ENCODE data around the gene NNAT. TPM values are rescaled to one million over a fixed set of nuclear protein-coding genes. Genes with fewer than 3 reads are reported as not detected.

NNAT gene
- total RNA-seq, 6 experiments from 2014 or later = not detected

DNA sequence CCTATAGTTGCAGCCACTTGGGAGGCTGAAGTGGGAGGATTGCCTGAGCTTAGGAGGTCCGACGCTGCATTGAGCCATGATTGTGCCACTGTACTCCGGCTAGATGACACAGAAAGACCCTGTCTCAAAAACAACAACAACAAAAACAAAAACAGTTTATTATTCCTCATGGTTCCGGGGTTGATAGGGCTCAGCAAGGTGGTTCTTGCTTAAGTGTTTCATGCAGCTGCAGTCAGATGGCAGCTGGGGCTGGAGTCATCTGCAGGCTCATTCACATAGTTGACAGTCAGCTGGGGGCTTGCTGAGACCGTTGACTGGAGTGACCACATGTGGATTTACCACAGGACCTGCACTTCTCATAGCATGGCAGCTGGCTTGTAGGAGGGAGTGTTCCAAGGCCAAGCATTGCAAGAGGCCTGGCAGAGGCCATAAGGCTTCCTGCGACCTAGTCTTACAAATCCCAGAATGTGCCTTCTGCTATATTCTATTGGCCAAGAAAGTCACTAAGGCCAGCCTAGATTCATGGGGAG is 28.9 kb upstream of the NNAT start:
- DNase-seq (peak in 1 of 3 donors; percentile 16), ATAC-seq (no peak)

GRCh38 chr20:37492945-37493344 is 28.1 kb upstream of the NNAT start:
- TF ChIP-seq POLR2A (IDR thresholded peaks at IDR 0.05) (no peak), CTCF (IDR thresholded peaks at IDR 0.05) (no peak)
- intact Hi-C loops (cut with DNase I) = no loop called here
- H3K4me1 ChIP-seq = no peaks in the 10 kb centered on the region
- ATAC-seq (no peak), DNase-seq (peak in 1 of 3 donors; percentile 26)
- no peaks in the 10 kb centered on the region for H3K27me3 ChIP-seq
- H3K27ac ChIP-seq = no peak overlapping the region
- no peaks in the 10 kb centered on the region for H3K36me3 ChIP-seq
- WGBS (ENCODE audit: insufficient coverage, low coverage, low lambda C conversion rate, missing lambda C conversion rate) = 57% methylated on average over 2 of the region's 2 CpGs
- H3K9me3 ChIP-seq = no peaks in the 10 kb centered on the region
- no peak overlapping the region for H3K4me3 ChIP-seq

More for the DNA sequence above, 28.9 kb upstream of the NNAT start:
- no peak overlapping the region for H3K27ac ChIP-seq
- 93% methylated on average over 3 of the region's 6 CpGs for WGBS (ENCODE audit: insufficient coverage, low coverage, low lambda C conversion rate, missing lambda C conversion rate)
- TF ChIP-seq CTCF (IDR thresholded peaks at IDR 0.05) (no peak), POLR2A (IDR thresholded peaks at IDR 0.05) (no peak)
- no peaks in the 10 kb centered on the region for H3K36me3 ChIP-seq
- no peaks in the 10 kb centered on the region for H3K4me1 ChIP-seq
- H3K27me3 ChIP-seq = no peaks in the 10 kb centered on the region
- intact Hi-C loops (cut with DNase I) = no loop called here
- no peaks in the 10 kb centered on the region for H3K9me3 ChIP-seq
- no peak overlapping the region for H3K4me3 ChIP-seq

- H3K36me3 ChIP-seq = no peaks in the 10 kb centered on the region
- no peak overlapping the region for H3K27ac ChIP-seq
- intact Hi-C loops (cut with DNase I) = no loop called here
- ATAC-seq (no peak), DNase-seq (peak in 1 of 3 donors; percentile 26)
- TF ChIP-seq POLR2A (IDR thresholded peaks at IDR 0.05) = no peak
- TF ChIP-seq CTCF (IDR thresholded peaks at IDR 0.05) = no peak
- H3K4me3 ChIP-seq = no peak overlapping the region
- H3K27me3 ChIP-seq = no peaks in the 10 kb centered on the region
- no peaks in the 10 kb centered on the region for H3K9me3 ChIP-seq
- 100% methylated on average over 1 of the region's 8 CpGs for WGBS (ENCODE audit: insufficient coverage, low coverage, low lambda C conversion rate, missing lambda C conversion rate)
- H3K4me1 ChIP-seq = no peaks in the 10 kb centered on the region
Observed at GRCh38 chr20:37494301-37494700, 26.7 kb upstream of the NNAT start.

DNA sequence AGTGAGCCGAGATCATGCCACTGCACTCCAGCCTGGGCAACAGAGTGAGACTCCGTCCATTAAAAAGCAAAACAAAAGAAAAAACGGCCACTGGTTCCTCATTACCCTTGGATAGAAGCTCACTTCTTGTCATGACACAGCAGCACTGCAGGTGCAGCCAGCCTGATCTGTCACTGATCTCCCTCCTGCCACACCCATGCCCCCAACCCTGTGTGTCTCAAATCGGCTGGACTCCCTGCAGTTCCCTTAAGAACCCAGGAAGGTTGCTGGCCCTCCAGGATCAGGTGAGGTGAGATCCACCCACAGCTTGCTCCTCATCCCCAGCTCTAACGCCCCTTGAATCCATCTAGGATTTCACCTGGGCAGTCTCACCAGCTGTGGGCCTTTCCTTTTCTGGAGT is 26.3 kb upstream of the NNAT start:
- DNase-seq = peak in 1 of 3 donors; percentile 20
- intact Hi-C loops (cut with DNase I) = no loop called here

More for the DNA sequence above, 26.3 kb upstream of the NNAT start:
- H3K9me3 ChIP-seq = no peaks in the 10 kb centered on the region
- no peak overlapping the region for H3K27ac ChIP-seq
- no peaks in the 10 kb centered on the region for H3K4me1 ChIP-seq
- 80% methylated on average over 2 of the region's 5 CpGs for WGBS (ENCODE audit: insufficient coverage, low coverage, low lambda C conversion rate, missing lambda C conversion rate)
- no peak for TF ChIP-seq POLR2A (IDR thresholded peaks at IDR 0.05)
- no peak for TF ChIP-seq CTCF (IDR thresholded peaks at IDR 0.05)
- no peak for ATAC-seq
- H3K36me3 ChIP-seq = no peaks in the 10 kb centered on the region
- no peak overlapping the region for H3K4me3 ChIP-seq
- no peaks in the 10 kb centered on the region for H3K27me3 ChIP-seq
